Endothelial cell of umbilical vein (primary cell): ENCODE data around the gene ANO7. TPM values are rescaled to one million over a fixed set of nuclear protein-coding genes. Genes with fewer than 3 reads are reported as not detected.

Source experiments
- BruUV-seq: library from RNA; stranded (reverse); fragments of 400-500 nt; replicated peaks from 2 replicates; lab custom pipeline; 2021; lab: Mats Ljungman, UMichigan
- CTCF ChIA-PET: fragments of 300-600, 350-600 bp; sonication (Branson Sonifier 250); formaldehyde crosslinking; loops from one replicate; lab custom pipeline; 2021; ENCODE audit warnings: antibody characterized with exemption, inconsistent platforms; lab: Charles Lee
- POLR2A ChIA-PET: fragments of 300-600, 350-600 bp; sonication (Branson Sonifier 250); formaldehyde crosslinking; loops from one replicate; lab custom pipeline; 2021; ENCODE audit warnings: antibody characterized with exemption, inconsistent platforms; lab: Charles Lee
- DNase-seq: peaks from one replicate; pipeline ENCODE4 v3.0.0-alpha.2; 2011; ENCODE audit warnings: low read depth, low spot score
- FAIRE-seq: peaks from 2 replicates; lab custom pipeline; 2011; peaks lifted over from hg19 to GRCh38; lab: Jason Lieb, UNC
- H2AFZ ChIP-seq: 2 replicates; pipeline ENCODE4 v1.6.0; 2012; ENCODE audit warnings: low read depth, low read length, control low read depth, inconsistent platforms
- H3K27ac ChIP-seq: 2 replicates; pipeline ENCODE4 v1.5.1; 2011; ENCODE audit warnings: low read depth, mild to moderate bottlenecking, control low read depth, low read length, moderate library complexity; ENCODE audit not compliant: insufficient read depth
- H3K27me3 ChIP-seq, 2 experiments: 2 replicates each; pipeline versions ENCODE4 v1.6.0 to v1.6.1; 2011; ENCODE audit warnings: low read length in 2 of 2, mixed read lengths in 1 of 2; ENCODE audit not compliant: control insufficient read depth in 2 of 2, insufficient read depth in 2 of 2
- H3K36me3 ChIP-seq, 2 experiments: 2 replicates in 1 of 2; 3 replicates in 1 of 2; pipeline ENCODE4 v1.5.1; 2011; ENCODE audit warnings: low read length in 2 of 2, mild to moderate bottlenecking in 1 of 2, moderate library complexity in 1 of 2; ENCODE audit not compliant: control insufficient read depth in 2 of 2, insufficient read depth in 2 of 2; ENCODE audit errors: extremely low read depth in 1 of 2
- H3K4me1 ChIP-seq: 3 replicates; pipeline ENCODE4 v1.5.1; 2011; ENCODE audit warnings: mild to moderate bottlenecking, low read length; ENCODE audit not compliant: control insufficient read depth, insufficient read depth; ENCODE audit errors: extremely low read depth
- H3K4me2 ChIP-seq: 2 replicates; pipeline ENCODE4 v1.6.1; 2011; ENCODE audit warnings: low read length, control low read depth, mixed read lengths; ENCODE audit not compliant: insufficient read depth
- H3K4me3 ChIP-seq, 3 experiments: fragments of 200-600 bp in 1 of 3; sonication (generic), shearing (Covaris generic) in 1 of 3; replicated peaks in 1 of 3; 2 replicates each; pipeline ENCODE4 v1.5.1; 2011 to 2016; ENCODE audit warnings: control low read depth in 3 of 3, low read length in 3 of 3, mild to moderate bottlenecking in 2 of 3, inconsistent platforms in 1 of 3, low read depth in 1 of 3, moderate library complexity in 1 of 3; ENCODE audit not compliant: insufficient read depth in 1 of 3
- H3K79me2 ChIP-seq: 2 replicates; pipeline ENCODE4 v1.6.0; 2012; ENCODE audit warnings: low read length, inconsistent platforms; ENCODE audit not compliant: control insufficient read depth, insufficient read depth
- H3K9ac ChIP-seq: replicated peaks from 2 replicates; pipeline ENCODE3; 2011; ENCODE audit warnings: low read length, control low read depth; ENCODE audit not compliant: insufficient read depth; ENCODE audit errors: extremely low read depth
- H3K9me1 ChIP-seq: replicated peaks from 3 replicates; pipeline ENCODE4 v1.6.0; 2011; ENCODE audit warnings: mild to moderate bottlenecking, low read length; ENCODE audit not compliant: control insufficient read depth, insufficient read depth; ENCODE audit errors: extremely low read depth
- H3K9me3 ChIP-seq: replicated peaks from 2 replicates; pipeline ENCODE4 v1.5.1; 2012; ENCODE audit warnings: low read length, inconsistent platforms; ENCODE audit not compliant: control insufficient read depth, insufficient read depth
- H4K20me1 ChIP-seq: replicated peaks from 2 replicates; pipeline ENCODE3; 2011; ENCODE audit warnings: mild to moderate bottlenecking, low read length; ENCODE audit not compliant: control insufficient read depth, insufficient read depth; ENCODE audit errors: extremely low read depth
- CTCF ChIP-seq, 2 donors: IDR thresholded peaks; 1 replicate in 1 of 2; 2 replicates in 1 of 2; pipeline ENCODE4 v1.5.1; 2011; ENCODE audit warnings: low read length in 2 of 2, mild to moderate bottlenecking in 2 of 2, moderate library complexity in 2 of 2, control low read depth in 1 of 2, inconsistent platforms in 1 of 2, low read depth in 1 of 2; ENCODE audit not compliant: insufficient read depth in 1 of 2; ENCODE audit errors: extremely low read depth in 1 of 2
- EZH2 ChIP-seq: IDR thresholded peaks from 2 replicates; pipeline ENCODE4 v1.6.1; 2012; ENCODE audit warnings: borderline replicate concordance, low read depth, mild to moderate bottlenecking, moderate library complexity, low read length, inconsistent platforms; ENCODE audit not compliant: severe bottlenecking
- FOS ChIP-seq: IDR thresholded peaks from 2 replicates; pipeline ENCODE4 v1.6.1; 2011; ENCODE audit warnings: mild to moderate bottlenecking, low read length, moderate library complexity, borderline replicate concordance; ENCODE audit not compliant: insufficient read depth
- GATA2 ChIP-seq: IDR thresholded peaks from 2 replicates; pipeline ENCODE4 v1.7.0; 2011; ENCODE audit warnings: low read depth, mild to moderate bottlenecking, moderate library complexity, mixed read lengths, low read length; ENCODE audit not compliant: insufficient read length, insufficient read depth
- JUN ChIP-seq: IDR thresholded peaks from 2 replicates; pipeline ENCODE4 v1.6.1; 2011; ENCODE audit warnings: borderline replicate concordance, low read depth; ENCODE audit not compliant: insufficient read length, insufficient read depth
- MAX ChIP-seq: IDR thresholded peaks from 2 replicates; pipeline ENCODE4 v1.6.1; 2011; ENCODE audit not compliant: insufficient read depth, insufficient read length
- MYC ChIP-seq: IDR thresholded peaks from one replicate; pipeline ENCODE4 v1.6.1; 2011; ENCODE audit warnings: mild to moderate bottlenecking, low read depth, low read length
- POLR2A ChIP-seq: IDR thresholded peaks from 2 replicates; pipeline ENCODE4 v1.6.1; 2012; ENCODE audit warnings: low read depth, mild to moderate bottlenecking, control low read depth, low read length
- POLR2AphosphoS5 ChIP-seq: IDR thresholded peaks from 2 replicates; pipeline ENCODE4 v1.6.1; 2012; ENCODE audit warnings: low read depth, mild to moderate bottlenecking, control low read depth, low read length, moderate library complexity; ENCODE audit not compliant: insufficient read depth
- dilution Hi-C: fragments of 300-500 bp; cut with MboI; formaldehyde crosslinking; loops from one replicate; pipeline ENCODE4 v1.15.0; 2019; ENCODE audit warnings: low sequenced_read_pairs; ENCODE audit not compliant: extremely low pct_ligation_motif_present
- intact Hi-C: fragments of 100-400 bp; cut with micrococcal nuclease; formaldehyde crosslinking; loops from one replicate; pipeline ENCODE4 v1.10.0; 2022
- polyA plus RNA-seq, 4 experiments: library from polyadenylated mRNA; depleted of rRNA in 3 of 4; stranded (reverse) in 3 of 4; unstranded in 1 of 4; fragments of >200 nt; gene quantifications; 2 replicates each; pipeline versions ENCODE4 v1.2.1 to v1.2.3, GENCODE V29; 2011 to 2012; ENCODE audit warnings: missing spikeins in 1 of 4
- total RNA-seq: library from RNA; stranded (reverse); gene quantifications from 2 replicates; pipeline ENCODE4 v1.2.3, GENCODE V29; 2021

Gene ANO7
- total and polyA plus RNA-seq, 2 donors (not counting 3 experiments of a cell fraction or from before 2014, with no cell fraction given): 0.81 to 2.5 TPM

DNA sequence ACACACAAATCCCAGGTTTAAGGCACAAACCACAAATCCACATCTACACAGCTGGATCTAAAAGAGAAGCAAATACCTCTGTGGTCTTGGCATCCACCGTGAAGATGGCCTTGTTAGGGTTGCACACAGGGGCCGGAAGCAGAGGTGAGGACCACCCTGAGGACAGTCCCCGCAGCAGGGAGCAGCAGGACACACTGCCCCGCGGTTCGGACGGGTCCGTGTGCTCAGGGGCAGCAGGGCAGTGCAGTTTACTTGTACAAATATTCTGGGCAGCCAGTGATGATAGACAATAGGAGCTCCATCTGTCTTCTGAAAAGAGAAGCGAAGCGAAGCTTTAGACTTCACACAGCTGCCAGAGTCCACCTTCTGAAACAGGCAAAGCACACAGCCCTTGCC, 48.0 kb upstream of the ANO7 start:
- TF ChIP-seq CTCF (IDR thresholded peaks at IDR 0.05; ENCODE audit: extremely low read depth in 1 of 2, insufficient read depth in 1 of 2, low read depth in 1 of 2, low read length in 2 of 2) (no peak), FOS (no peak), POLR2A (no peak), GATA2 (no peak), EZH2 (no peak), MYC (no peak), JUN (no peak), POLR2AphosphoS5 (no peak), MAX (no peak)
- Histone ChIP-seq H3K4me1 (no peaks in the 10 kb centered on the region), H3K27ac (no peak overlapping the region), H2AFZ (no peak overlapping the region), H3K9ac (no peak overlapping the region), H3K27me3 (no peaks in the 10 kb centered on the region), H3K36me3 (peaks cover 0 to 3% of the 10 kb centered on the region in 2 experiments), H3K9me1 (no peaks in the 10 kb centered on the region), H3K79me2 (no peaks in the 10 kb centered on the region), H4K20me1 (no peaks in the 10 kb centered on the region), H3K4me3 (no peak overlapping the region), H3K9me3 (no peaks in the 10 kb centered on the region), H3K4me2 (no peak overlapping the region)
- dilution Hi-C loops: no loop called here
- FAIRE-seq (no peak), DNase-seq (no peak)
- CTCF ChIA-PET: interaction anchor here (1.0 kb wide), 1 partner anchor 62 kb away, joined by 3 read pairs; no protein-coding TSS in a partner anchor
- intact Hi-C loops: loop anchor here (10.0 kb wide), 1 partner anchor 286 kb away; no protein-coding TSS in a partner anchor
- BruUV-seq: no TSS peak
- POLR2A ChIA-PET: no interaction called here
